PC-9 (cell line): ENCODE results near the gene GSK3B. TPM values are rescaled to one million over a fixed set of nuclear protein-coding genes. Genes with fewer than 3 reads are reported as not detected.

Source experiments
- BruUV-seq: library from RNA; stranded (reverse); fragments of 400-500 nt; replicated peaks from 2 replicates; lab custom pipeline; 2021; lab: Mats Ljungman, UMichigan
- CTCF ChIA-PET: fragments of 300-600 bp; sonication (Branson Sonifier 250); formaldehyde crosslinking; loops from one replicate; lab custom pipeline; 2022; ENCODE audit warnings: antibody characterized with exemption; lab: Charles Lee
- POLR2A ChIA-PET: fragments of 300-600 bp; sonication (Branson Sonifier 250); formaldehyde crosslinking; loops from one replicate; lab custom pipeline; 2022; ENCODE audit warnings: antibody characterized with exemption; ENCODE audit not compliant: unreplicated experiment; lab: Charles Lee
- DNase-seq, 2 experiments: peaks; one replicate each; pipeline versions ENCODE4 v3.0.0 to v3.0.0-alpha.2; 2015 to 2022; ENCODE audit warnings: mixed read lengths in 1 of 2
- H2AFZ ChIP-seq: fragments of 200-600 bp; sonication (generic); 2 replicates; pipeline ENCODE4 v1.8.1; 2017; ENCODE audit warnings: antibody characterized with exemption
- H3F3A ChIP-seq: fragments of 200-600 bp; sonication (generic); 2 replicates; pipeline ENCODE4 v1.8.1; 2017; ENCODE audit warnings: antibody characterized with exemption, mild to moderate bottlenecking, low read depth; ENCODE audit not compliant: insufficient read depth
- H3K27ac ChIP-seq: fragments of 200-600 bp; sonication (generic); 2 replicates; pipeline ENCODE4 v1.6.1; 2016; ENCODE audit warnings: mixed run types
- H3K27me3 ChIP-seq: fragments of 200-600 bp; sonication (generic); 2 replicates; pipeline ENCODE4 v1.6.1; 2016; ENCODE audit warnings: low read depth, mixed run types; ENCODE audit not compliant: insufficient read depth
- H3K36me3 ChIP-seq: fragments of 200-600 bp; sonication (generic); 2 replicates; pipeline ENCODE4 v1.6.1; 2016; ENCODE audit warnings: low read depth, mixed run types
- H3K4me1 ChIP-seq: fragments of 200-600 bp; sonication (generic); replicated peaks from 2 replicates; pipeline ENCODE4 v1.6.1; 2016; ENCODE audit warnings: mixed run types; ENCODE audit not compliant: insufficient read depth
- H3K4me2 ChIP-seq: fragments of 200-600 bp; sonication (generic); 2 replicates; pipeline ENCODE4 v1.6.1; 2017; ENCODE audit warnings: mixed run types
- H3K4me3 ChIP-seq: fragments of 200-600 bp; sonication (generic); 2 replicates; pipeline ENCODE4 v1.6.1; 2016; ENCODE audit warnings: mixed run types
- H3K79me2 ChIP-seq: fragments of 200-600 bp; sonication (generic); 2 replicates; pipeline ENCODE4 v1.6.1; 2017; ENCODE audit warnings: low read depth, mixed run types
- H3K9me2 ChIP-seq: fragments of 200-600 bp; sonication (generic); 2 replicates; pipeline ENCODE4 v1.8.1; 2017; ENCODE audit warnings: mild to moderate bottlenecking; ENCODE audit not compliant: insufficient read depth
- H3K9me3 ChIP-seq: fragments of 200-600 bp; sonication (generic); 2 replicates; pipeline ENCODE4 v1.8.1; 2016; ENCODE audit warnings: low read depth; ENCODE audit not compliant: insufficient read depth
- H4K20me1 ChIP-seq: fragments of 200-600 bp; sonication (generic); 2 replicates; pipeline ENCODE4 v1.8.1; 2017; ENCODE audit not compliant: insufficient read depth
- EZH2 ChIP-seq: fragments of 200-600 bp; sonication (generic); IDR thresholded peaks from 2 replicates; pipeline ENCODE4 v1.8.0; 2017; ENCODE audit warnings: antibody characterized with exemption, low read depth
- intact Hi-C: fragments of 100-400 bp; cut with micrococcal nuclease; formaldehyde crosslinking; loops from one replicate; pipeline ENCODE4 v1.10.0; 2022; ENCODE audit not compliant: unreplicated experiment
- total RNA-seq: library from RNA; stranded (reverse); gene quantifications from 2 replicates; pipeline ENCODE4 v1.2.3, GENCODE V29; 2021
- TF ChIP-seq, protein P1 (sequence below): fragments of 200-600 bp; sonication (generic); conservative IDR thresholded peaks from 2 replicates; pipeline ENCODE4 v1.6.1; 2017; ENCODE audit warnings: mixed run types, antibody characterized with exemption, mild to moderate bottlenecking, moderate library complexity

GSK3B gene
- total RNA-seq, 1 experiment from 2014 or later: 62.0 TPM

DNA sequence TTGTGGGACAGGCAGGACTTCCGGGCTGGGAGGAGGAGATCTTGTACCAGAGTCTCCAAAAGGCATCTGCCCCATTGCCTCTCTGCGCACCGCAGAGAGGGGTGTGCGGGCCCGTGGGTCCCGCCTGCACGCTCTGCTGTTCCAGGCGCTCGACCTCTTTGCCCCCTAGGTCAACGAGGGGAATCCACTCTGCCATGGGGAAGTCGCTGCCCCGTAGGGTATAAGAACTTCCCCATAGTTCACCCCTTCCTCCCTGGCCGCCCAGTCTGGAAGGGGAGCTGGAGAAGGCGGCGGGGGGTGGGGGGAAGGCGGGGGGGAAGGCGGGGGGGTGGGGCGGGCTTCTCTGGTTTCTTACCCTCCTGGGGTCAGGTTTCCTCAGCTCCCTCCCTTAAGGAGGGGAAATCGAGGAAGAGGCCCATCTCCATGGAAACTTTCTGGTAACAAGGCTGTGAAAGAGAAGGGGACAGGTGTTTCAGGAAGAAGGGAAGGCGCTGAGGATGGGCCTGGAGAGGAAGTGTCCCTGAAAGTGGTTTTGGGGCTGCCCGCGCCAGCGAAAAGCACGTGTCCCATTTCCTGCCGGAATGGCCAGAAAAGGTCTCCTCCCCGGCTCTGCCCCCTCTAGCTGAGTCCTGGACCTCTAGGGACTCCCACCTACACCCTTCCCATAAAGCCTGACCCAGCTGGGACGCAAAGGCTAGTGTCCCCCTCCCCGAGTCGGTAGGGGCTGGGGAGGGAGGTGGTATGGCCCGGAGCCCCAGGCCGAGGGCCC is 284.8 kb downstream of the GSK3B start:
- no peak for TF ChIP-seq EZH2
- TF ChIP-seq, protein P1, sequence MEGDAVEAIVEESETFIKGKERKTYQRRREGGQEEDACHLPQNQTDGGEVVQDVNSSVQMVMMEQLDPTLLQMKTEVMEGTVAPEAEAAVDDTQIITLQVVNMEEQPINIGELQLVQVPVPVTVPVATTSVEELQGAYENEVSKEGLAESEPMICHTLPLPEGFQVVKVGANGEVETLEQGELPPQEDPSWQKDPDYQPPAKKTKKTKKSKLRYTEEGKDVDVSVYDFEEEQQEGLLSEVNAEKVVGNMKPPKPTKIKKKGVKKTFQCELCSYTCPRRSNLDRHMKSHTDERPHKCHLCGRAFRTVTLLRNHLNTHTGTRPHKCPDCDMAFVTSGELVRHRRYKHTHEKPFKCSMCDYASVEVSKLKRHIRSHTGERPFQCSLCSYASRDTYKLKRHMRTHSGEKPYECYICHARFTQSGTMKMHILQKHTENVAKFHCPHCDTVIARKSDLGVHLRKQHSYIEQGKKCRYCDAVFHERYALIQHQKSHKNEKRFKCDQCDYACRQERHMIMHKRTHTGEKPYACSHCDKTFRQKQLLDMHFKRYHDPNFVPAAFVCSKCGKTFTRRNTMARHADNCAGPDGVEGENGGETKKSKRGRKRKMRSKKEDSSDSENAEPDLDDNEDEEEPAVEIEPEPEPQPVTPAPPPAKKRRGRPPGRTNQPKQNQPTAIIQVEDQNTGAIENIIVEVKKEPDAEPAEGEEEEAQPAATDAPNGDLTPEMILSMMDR: no peak
- BruUV-seq: no TSS peak
- ChIA-PET CTCF (no interaction called here), POLR2A (no interaction called here)
- intact Hi-C loops: no loop called here
- Histone ChIP-seq H3K9me2 (no peaks in the 10 kb centered on the region), H3K79me2 (no peaks in the 10 kb centered on the region), H3K4me1 (no peaks in the 10 kb centered on the region), H3K9me3 (no peaks in the 10 kb centered on the region), H2AFZ (no peak overlapping the region), H3K4me2 (no peak overlapping the region), H4K20me1 (no peaks in the 10 kb centered on the region), H3K36me3 (no peaks in the 10 kb centered on the region), H3F3A (no peaks in the 10 kb centered on the region), H3K4me3 (no peak overlapping the region), H3K27ac (no peak overlapping the region), H3K27me3 (no peaks in the 10 kb centered on the region; the same call in 1 of the 2 replicates)
- DNase-seq: no peak

- Histone ChIP-seq H3K9me2 (no peaks in the 10 kb centered on the region), H3K9me3 (no peaks in the 10 kb centered on the region), H4K20me1 (no peaks in the 10 kb centered on the region), H3K79me2 (no peaks in the 10 kb centered on the region), H3F3A (no peaks in the 10 kb centered on the region), H3K27me3 (no peaks in the 10 kb centered on the region; the same call in 1 of the 2 replicates), H2AFZ (no peak overlapping the region), H3K4me3 (no peak overlapping the region), H3K4me1 (no peaks in the 10 kb centered on the region), H3K4me2 (no peak overlapping the region), H3K27ac (no peak overlapping the region), H3K36me3 (no peaks in the 10 kb centered on the region)
- no TSS peak for BruUV-seq
- ChIA-PET POLR2A (no interaction called here), CTCF (no interaction called here)
- intact Hi-C loops: no loop called here
- TF ChIP-seq EZH2: no peak
- TF ChIP-seq, protein P1: no peak
- DNase-seq: no peak
These were observed 285.4 kb downstream of the GSK3B start for GRCh38 chr3:119808843-119809242.

DNA sequence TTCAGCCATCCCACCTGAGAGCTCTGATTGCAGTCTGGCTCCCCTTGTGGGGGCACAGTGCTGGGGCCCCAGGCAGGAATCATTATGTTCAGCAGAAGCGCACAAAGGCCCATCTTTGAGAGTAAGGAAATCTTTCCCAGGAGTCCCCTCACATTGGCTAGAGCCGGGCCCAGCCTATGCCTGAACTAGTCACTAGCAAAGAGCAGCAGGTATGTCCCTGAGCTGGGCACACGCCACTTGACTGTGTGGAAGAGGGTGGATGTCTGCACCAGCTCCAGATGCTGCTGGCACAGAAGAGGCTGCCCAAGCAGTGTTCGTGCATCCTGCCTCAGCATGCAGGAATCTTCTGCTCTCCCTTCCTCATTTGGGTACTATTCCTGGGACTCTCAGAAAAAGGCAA is 286.0 kb downstream of the GSK3B start:
- Histone ChIP-seq H2AFZ (no peak overlapping the region), H3K36me3 (no peaks in the 10 kb centered on the region), H3F3A (no peaks in the 10 kb centered on the region), H3K79me2 (no peaks in the 10 kb centered on the region), H3K9me3 (no peaks in the 10 kb centered on the region), H3K4me2 (no peak overlapping the region), H3K4me3 (no peak overlapping the region), H3K27me3 (no peaks in the 10 kb centered on the region; the same call in 1 of the 2 replicates), H3K4me1 (no peaks in the 10 kb centered on the region), H4K20me1 (no peaks in the 10 kb centered on the region), H3K9me2 (no peaks in the 10 kb centered on the region), H3K27ac (no peak overlapping the region)
- POLR2A ChIA-PET: no interaction called here
- DNase-seq: no peak
- TF ChIP-seq, protein P1: no peak
- TF ChIP-seq EZH2: no peak
- BruUV-seq: no TSS peak
- CTCF ChIA-PET: no interaction called here
- intact Hi-C loops: no loop called here
